ENCODE results near the gene RAB31. TPM values are rescaled to one million over a fixed set of nuclear protein-coding genes. Genes with fewer than 3 reads are reported as not detected.

The RAB31 gene
- total and polyA plus RNA-seq, 11 donors: 3.2 to 67.7 (median 12.8) TPM

DNA sequence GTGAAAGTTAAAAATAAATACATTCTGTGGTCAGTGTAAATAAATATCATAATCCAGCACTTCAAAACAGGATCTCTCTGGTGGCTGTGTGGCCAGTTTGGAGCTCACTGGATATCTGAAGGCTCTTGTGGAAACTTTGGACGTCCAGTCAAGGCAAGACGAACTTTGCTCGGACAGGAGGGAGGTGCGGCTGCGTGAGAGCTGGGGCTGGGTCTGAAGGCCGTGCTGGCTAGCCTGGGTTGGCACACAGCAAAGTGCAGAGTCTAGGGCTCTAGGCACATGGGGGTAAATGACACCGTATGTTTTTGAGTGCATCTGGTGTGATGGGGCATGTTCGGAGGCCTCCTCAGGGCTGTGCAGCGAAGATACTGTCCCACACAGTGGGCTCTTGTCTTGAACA lies 98.8 kb downstream of the RAB31 start:
- peaks cover 0 to 4% (median 0%) of the 10 kb centered on the region in 9 donors for H3K36me3 ChIP-seq
- H3K4me1 ChIP-seq: peaks cover 0 to 71% (median 47%) of the 10 kb centered on the region in 12 donors
- intact Hi-C loops (cut with DNase I): loop anchor here in 6 of 10 donors (5.0 to 10.0 kb wide), 6 partner anchors 50 to 148 kb away; partner anchors contain the start of gene VAPA (in 1 of the 6)
- ATAC-seq (no peak), DNase-seq (no peak)
- no peak for TF ChIP-seq POLR2A (IDR thresholded peaks at IDR 0.05)
- TF ChIP-seq, protein P1, sequence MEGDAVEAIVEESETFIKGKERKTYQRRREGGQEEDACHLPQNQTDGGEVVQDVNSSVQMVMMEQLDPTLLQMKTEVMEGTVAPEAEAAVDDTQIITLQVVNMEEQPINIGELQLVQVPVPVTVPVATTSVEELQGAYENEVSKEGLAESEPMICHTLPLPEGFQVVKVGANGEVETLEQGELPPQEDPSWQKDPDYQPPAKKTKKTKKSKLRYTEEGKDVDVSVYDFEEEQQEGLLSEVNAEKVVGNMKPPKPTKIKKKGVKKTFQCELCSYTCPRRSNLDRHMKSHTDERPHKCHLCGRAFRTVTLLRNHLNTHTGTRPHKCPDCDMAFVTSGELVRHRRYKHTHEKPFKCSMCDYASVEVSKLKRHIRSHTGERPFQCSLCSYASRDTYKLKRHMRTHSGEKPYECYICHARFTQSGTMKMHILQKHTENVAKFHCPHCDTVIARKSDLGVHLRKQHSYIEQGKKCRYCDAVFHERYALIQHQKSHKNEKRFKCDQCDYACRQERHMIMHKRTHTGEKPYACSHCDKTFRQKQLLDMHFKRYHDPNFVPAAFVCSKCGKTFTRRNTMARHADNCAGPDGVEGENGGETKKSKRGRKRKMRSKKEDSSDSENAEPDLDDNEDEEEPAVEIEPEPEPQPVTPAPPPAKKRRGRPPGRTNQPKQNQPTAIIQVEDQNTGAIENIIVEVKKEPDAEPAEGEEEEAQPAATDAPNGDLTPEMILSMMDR (IDR thresholded peaks at IDR 0.05): no peak
- H3K4me3 ChIP-seq: no peak overlapping the region
- no peaks in the 10 kb centered on the region for H3K27me3 ChIP-seq
- H3K9me3 ChIP-seq: peaks cover 0 to 5% (median 0%) of the 10 kb centered on the region in 12 donors
- H3K27ac ChIP-seq: no peak overlapping the region
- WGBS, 4 donors: 94 to 96% (median 95%) methylated on average over 9 of the region's 9 CpGs

DNA sequence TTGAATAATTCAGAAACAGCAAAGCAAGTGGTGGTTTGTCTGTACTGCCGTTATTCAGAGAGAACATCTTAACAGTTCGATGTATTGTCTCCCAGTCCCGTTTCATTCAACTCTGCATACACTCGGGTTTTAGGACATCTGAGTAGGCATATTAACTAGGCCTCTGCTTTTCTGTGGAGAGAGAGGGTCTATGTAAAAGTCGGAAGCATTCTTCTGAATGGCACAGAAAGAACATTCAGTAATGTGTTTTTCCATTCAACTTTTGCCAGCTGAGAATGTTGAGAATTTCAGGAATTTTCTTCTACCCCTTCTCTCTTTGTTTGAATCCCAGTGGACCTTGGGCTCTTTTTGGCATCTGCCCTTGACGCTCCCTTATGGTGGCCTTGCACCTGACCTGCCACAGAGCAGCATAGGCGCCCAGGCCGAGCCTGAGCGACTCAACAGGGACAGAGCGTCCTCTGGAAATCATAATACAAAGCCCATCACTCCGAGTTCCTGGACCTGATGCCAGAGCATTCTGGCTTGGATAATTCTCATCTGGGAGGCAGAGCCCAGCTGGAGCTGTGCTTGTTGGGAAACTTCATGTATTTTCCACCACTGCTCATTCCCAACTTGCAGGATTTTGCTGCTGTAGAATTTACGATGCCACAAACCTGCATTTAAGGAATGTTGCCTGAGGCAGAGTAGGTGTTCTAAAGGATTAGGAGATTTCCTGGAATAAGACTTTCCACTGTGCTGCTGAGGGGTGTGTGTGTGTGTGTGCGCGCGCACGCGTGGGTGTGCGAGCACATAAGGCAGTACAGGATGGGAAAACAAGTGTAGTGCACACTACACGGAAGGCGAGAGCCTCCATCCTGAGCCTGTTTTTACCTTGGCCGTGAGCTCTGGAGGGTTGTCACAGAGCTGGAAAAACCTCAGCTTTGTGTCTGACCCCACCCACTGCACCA lies 100.5 kb downstream of the RAB31 start:
- 62 to 71% (median 65%) methylated on average over 21 of the region's 21 CpGs for WGBS, 4 donors
- H3K4me3 ChIP-seq: peak overlapping the region in 2 of 12 donors; percentile 23 to 28

DNA sequence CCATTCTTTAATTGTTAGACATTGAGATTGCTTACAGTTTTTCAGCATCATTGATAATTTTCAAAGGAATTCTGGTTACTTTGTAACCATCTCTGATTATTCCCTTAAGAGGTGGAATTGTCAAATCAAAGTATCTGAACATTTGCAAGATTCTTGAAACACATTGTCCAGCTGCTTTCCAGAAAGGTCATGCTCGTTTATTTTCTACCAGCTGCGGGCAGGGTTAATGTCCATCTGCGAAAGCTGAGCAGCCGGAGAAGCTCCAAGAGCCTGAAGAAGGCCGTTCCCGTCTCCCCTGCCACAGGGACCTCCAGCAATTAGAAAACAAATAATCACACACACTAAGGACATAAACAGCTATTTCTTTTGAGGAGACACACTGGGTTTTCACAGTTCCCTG lies 101.6 kb downstream of the RAB31 start:
- no peaks in the 10 kb centered on the region for H3K27me3 ChIP-seq
- peaks cover 0 to 9% (median 0%) of the 10 kb centered on the region in 9 donors for H3K36me3 ChIP-seq
- ATAC-seq (no peak), DNase-seq (no peak)
- peaks cover 0 to 59% (median 31%) of the 10 kb centered on the region in 12 donors for H3K4me1 ChIP-seq
- intact Hi-C loops (cut with DNase I): loop anchor here in 6 of 10 donors (5.0 to 10.0 kb wide), 7 partner anchors 48 to 145 kb away; partner anchors contain the start of gene VAPA (in 1 of the 6)
- H3K9me3 ChIP-seq: peaks cover 0 to 5% (median 0%) of the 10 kb centered on the region in 12 donors
- peak overlapping the region in 11 of 12 donors; percentile 9 to 72 (median 55) for H3K27ac ChIP-seq
- 63 to 77% (median 73%) methylated on average over 6 of the region's 6 CpGs for WGBS, 4 donors
- H3K4me3 ChIP-seq: no peak overlapping the region
- TF ChIP-seq, protein P1 (IDR thresholded peaks at IDR 0.05): no peak
- TF ChIP-seq POLR2A (IDR thresholded peaks at IDR 0.05): no peak

More for the DNA sequence above, 100.5 kb downstream of the RAB31 start:
- peak overlapping the region; percentile 7 to 76 (median 62) for H3K27ac ChIP-seq
- peaks cover 0 to 58% (median 33%) of the 10 kb centered on the region in 12 donors for H3K4me1 ChIP-seq
- ATAC-seq (peak; percentile 58 to 74 (median 64)), DNase-seq (peak in 2 of 5 donors; percentile 50 to 56)
- peaks cover 0 to 5% (median 0%) of the 10 kb centered on the region in 12 donors for H3K9me3 ChIP-seq
- intact Hi-C loops (cut with DNase I): loop anchor here in 6 of 10 donors (5.0 to 10.0 kb wide), 6 partner anchors 49 to 146 kb away; partner anchors contain the start of gene VAPA (in 1 of the 6)
- no peak for TF ChIP-seq POLR2A (IDR thresholded peaks at IDR 0.05)
- TF ChIP-seq, protein P1 (IDR thresholded peaks at IDR 0.05): no peak
- no peaks in the 10 kb centered on the region for H3K27me3 ChIP-seq
- peaks cover 0 to 4% (median 0%) of the 10 kb centered on the region in 9 donors for H3K36me3 ChIP-seq

DNA sequence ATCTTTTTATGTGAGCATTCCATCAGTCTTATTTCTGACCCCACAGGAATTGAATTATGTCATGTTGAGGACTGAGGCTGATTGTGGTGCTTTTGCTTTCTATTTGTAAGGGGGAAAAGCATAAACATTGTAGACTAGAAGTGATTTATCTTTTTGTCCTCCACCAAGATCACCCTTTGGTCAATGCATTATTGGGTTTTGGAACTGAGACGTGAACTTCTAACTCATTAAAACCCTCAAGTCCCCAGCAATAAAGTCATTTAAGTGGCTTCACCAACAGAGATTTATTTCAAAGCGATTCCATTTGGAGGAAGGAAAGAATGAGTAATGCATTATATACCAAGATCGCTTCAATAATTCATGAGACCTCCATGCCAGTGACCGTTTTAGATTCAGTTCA lies 102.2 kb downstream of the RAB31 start:
- 86 to 91% (median 88%) methylated on average over 4 of the region's 4 CpGs for WGBS, 4 donors
- H3K4me1 ChIP-seq: peaks cover 0 to 57% (median 29%) of the 10 kb centered on the region in 12 donors
- peaks cover 0 to 2% (median 0%) of the 10 kb centered on the region in 12 donors for H3K9me3 ChIP-seq
- peaks cover 0 to 13% (median 0%) of the 10 kb centered on the region in 9 donors for H3K36me3 ChIP-seq
- H3K27me3 ChIP-seq: no peaks in the 10 kb centered on the region
- H3K27ac ChIP-seq: peak overlapping the region in 11 of 12 donors; percentile 9 to 69 (median 47)
- H3K4me3 ChIP-seq: no peak overlapping the region
- TF ChIP-seq, protein P1 (IDR thresholded peaks at IDR 0.05): no peak
- TF ChIP-seq POLR2A (IDR thresholded peaks at IDR 0.05): no peak
- intact Hi-C loops (cut with DNase I): loop anchor here in 1 of 10 donors (5.0 kb wide), 1 partner anchor 142 kb away; no protein-coding TSS in a partner anchor
- no peak for ATAC-seq
- DNase-seq: no peak
